NCI-H510A (cell line): Measurements from ENCODE around the gene ADGRF5.
A peak's percentile ranks its signal among the peaks of the same experiment; 100 is the strongest.
"Not testable (repeated sequence)": the region's sequence is repeated elsewhere in the genome, so short reads cannot be mapped to it uniquely, and the experiment has no call there.

Experiments used
- DNase-seq: peaks from one replicate; lab custom pipeline; 2025; lab: John Stamatoyannopoulos, UW

The ADGRF5 gene

DNA sequence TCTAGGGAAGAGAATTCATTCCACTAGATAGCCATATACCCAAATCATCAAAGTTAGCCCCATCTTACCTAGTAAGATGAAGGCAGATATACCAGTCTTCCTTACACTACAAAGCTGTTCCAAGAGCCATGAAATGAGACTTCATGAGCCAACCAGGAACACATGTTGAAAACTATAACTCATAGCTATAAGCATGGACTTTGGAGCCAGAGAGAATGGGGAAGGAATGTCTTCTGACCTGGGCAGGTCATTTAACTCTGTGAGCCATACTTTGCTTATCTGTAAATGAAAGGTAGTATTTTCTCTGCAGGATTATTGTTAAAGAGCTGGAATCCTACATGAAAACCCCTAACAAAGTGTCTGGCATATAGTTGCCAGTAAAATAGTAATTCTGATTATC lies 27.3 kb downstream of the ADGRF5 start:
- no peak for DNase-seq

DNA sequence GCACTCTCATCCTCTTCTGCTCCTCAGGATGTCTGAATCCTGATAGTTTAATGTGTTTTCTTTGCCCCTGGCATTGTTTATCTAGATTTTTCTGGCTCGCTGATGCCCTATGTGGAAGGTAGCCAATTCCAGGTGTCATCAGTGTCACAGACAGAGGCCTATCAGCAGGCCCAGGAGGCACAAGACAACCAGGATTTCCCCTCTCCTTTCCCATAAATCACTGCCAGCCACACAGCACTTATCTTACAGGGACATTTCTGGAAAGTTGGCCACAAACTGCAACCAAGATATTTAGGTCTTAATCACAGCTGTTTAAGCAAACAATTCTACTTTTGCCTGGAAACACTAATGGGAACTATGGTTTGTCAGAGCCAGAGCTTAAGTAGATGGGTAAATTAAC lies 28.1 kb downstream of the ADGRF5 start:
- DNase-seq = no peak

DNA sequence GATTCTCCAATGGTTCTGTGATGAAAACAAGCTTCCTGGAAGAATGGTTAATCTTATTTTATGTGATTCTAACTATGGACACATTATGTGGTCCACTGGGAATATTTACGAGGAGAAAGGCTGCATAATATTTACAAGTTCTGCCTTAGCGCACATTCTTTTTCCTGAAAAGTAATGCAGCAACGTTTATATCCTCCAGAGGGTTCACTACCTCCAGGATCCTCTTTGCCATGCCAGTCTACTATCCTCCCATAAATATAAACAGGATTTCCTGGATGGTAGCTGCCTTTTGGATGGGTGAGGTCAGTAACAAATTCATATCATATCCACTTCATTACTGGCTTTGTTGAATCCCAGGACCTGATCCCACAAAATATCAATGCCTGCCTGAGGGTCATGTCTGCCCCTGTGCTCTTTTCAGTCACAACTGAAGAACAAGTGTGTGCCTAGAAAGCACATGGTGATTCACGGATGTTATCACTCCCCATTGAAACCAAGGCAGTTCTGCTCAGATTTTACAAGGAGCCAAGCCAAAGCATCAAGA lies 30.4 kb downstream of the ADGRF5 start:
- no peak for DNase-seq

DNA sequence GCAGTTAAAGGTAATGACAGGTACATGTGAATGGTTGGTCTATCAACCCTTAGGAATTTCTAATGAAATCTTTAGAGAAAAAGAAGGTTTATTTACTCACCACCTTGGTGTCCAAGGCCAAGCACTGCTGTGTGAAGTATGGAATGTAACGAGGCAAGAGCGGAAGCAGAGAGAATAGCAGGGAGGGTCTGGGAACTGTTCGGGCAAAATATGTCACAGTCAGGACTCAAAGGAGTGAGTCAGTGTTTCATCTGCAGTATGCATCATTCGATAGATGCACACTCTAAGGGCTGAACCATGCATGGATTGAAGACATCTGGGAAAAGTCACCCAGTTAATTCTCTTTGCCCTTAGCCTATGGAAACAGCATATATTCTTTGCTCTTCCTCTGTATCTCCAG lies 33.2 kb downstream of the ADGRF5 start:
- no peak for DNase-seq

DNA sequence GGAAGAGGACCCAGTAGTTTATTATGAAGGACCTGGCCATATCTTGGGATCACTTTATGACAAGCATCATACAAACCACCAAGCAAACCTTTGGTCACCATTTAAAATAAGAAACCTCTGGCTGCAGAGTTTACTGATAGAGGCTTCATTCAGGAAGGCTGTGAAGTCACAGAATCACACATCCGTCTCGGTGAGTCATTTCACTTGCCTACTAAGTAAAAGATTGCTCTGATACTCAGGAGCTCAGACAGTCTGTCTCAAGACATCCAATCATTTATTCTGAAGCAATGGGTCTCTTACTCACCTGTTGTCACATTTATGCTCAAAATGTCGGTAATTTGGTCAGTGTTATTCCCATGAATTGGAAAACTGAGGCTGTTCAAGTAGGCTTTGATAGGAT lies 33.7 kb downstream of the ADGRF5 start:
- DNase-seq = no peak

DNA sequence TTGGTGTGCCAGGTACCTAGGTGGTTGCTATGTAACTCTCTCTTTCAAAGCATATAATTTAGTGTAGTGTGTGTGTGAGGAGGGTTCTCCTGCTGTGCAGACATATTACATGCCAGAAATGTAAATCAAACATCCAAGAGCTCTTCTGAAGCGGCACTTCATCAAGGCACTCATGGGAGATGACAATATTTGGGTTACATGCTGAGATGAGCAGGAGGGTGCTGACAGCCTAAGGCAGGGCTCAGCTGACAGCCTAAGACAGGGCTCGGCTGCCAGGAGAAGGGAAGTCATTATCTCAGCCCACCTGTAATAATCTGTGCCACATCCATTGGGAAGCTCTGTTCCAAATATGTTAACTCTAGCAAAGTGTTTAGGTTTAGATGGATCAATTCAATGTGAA lies 39.1 kb downstream of the ADGRF5 start:
- DNase-seq = peak; percentile 76

DNA sequence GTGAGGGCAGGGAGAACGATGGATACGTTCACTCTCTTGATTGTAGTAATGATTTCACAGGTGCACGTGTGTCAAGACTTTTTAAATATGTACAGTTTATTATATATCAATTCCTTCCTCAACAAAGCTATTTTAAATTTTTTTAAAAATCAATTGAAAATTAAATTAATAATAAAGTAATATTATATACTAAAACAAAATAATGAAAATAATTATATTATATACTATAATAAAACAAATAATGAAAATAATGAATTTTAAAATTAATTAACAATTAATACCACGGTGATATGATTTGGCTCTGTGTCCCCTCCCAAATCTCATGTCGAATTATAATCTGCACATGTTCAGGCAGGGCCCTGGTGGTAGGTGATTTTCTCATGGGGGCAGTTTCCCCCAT lies 42.7 kb downstream of the ADGRF5 start:
- DNase-seq = no peak

DNA sequence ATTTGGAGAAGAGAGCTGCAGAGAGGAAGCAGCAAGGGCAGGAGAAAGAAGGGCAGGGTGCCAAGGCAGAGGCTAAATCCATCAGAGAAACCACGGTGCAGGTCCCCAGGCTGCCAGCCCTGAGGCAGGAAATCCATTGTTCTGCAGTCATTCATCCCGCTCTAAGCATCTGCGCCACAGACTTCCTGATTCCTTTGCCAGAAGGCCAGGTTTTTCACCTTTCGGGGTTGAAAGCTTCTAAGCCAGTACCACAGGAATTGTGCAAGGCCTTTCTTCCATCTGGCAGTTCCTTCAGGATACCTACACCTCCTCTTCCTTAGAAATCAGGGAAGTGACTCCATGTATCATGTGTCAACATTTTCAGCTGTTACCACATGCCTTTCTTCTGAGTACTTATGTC lies 45.6 kb downstream of the ADGRF5 start:
- DNase-seq = peak; percentile 12

DNA sequence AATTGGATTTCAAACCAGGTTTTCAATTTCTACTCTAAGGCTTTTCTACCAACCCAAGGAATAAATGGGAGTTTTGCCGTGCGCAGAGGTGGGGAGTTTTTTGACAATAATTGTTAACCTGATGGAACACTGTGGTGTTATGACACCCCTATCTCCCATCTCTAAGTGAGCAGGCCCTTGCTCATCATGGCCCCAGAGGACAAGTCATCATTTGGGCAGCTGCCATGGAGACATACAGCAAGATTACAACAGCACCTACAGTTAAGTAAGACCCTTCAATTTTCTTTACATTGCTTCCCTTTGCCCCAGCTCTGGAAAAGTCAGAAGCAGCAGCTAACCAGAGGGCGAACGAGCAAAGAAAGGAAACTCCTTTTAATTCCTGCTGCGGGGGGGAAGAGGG lies 54.3 kb downstream of the ADGRF5 start:
- DNase-seq = no peak

DNA sequence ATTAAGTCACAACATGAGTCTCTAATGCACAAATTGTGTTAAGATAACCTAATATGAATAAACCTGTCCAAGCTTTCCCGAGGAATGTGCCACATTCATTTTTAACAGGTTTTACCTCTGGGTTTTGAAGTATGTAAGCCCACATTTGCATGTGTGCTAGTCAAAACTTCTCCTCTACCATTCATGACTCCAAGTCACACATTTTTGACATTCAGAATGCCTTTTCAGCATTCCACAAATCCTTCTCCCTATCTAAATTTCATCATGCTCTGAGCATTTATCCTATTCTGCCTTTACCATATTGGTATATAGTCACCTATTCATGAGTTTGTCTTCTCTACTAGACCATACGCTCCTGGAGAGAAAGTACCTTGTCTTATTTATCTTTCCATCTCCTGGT lies 56.5 kb downstream of the ADGRF5 start:
- no peak for DNase-seq

DNA sequence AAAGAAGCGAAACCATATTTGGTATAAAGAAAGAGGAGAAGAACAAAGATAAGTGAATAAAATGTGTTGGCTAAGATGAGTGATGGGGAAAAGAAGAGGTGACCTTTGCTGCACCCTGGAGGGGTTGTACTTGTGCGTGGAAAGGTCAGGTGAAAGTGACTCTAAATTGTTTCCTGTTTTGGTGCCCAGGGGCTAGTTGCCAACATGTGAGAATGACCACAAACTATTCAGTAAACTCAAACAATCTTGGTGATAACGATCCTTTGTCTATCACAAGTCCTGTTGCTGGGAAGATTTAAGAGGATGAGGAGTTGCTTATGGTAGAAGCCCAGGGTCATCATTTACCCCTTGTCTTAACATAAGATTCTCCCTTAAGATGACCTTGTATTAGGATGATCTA lies 57.9 kb downstream of the ADGRF5 start:
- DNase-seq = no peak

DNA sequence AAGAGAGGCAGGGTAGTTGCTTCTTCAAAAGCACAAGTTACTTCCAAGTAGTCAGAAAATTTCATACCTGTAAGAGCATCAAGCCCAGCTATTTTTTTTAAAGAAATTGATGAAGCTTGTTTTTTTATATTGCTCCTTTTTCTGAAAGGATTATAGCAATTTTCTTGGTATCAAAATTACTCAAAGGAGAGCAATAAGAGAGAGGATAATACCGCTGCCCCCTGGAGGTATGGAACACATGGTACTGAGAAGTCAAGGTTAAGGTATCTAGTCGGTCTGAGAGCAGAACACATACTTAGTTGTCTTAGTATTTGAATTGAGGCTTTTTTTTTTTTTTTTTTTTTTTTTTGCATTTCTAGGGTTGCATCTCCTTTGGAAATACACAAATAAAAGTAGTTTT lies 59.4 kb downstream of the ADGRF5 start:
- DNase-seq = no peak

DNA sequence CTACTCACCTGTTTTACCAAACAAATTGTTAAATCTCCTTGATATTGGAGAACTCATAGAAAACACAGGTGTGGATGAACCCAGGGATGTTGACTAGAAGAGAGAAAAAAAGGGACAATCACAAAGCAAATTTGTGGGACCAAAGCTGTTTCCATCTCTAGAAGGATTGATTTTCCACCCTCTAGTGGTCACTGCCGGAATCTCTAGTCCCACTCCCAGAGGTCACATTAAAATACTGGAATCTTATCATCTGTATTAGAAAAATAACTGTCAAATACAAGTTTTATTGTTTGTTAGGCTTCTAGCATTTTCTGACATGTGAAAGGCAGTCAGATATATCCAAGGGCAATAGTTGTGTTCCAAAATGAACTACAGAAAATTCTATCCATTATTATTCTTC lies 65.8 kb downstream of the ADGRF5 start:
- not testable (repeated sequence) for DNase-seq

DNA sequence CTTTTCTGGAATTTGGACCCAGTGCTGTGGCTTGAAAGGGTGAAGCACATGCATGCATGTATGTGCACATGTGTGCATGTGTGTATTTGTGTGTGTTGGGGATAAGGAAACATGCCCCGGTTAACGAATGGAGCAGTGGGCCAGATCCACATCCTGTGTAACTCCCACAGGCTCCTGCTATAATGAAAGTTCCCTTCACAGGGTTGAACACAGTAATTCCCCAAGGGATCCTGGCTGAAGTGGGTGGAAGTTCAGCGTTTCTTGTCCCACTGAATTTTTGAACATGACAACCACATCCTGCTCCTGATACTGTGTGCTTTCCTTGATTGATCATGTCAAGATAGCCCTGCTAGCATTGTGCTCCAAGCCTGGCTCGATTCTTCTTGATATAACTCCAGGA lies 70.2 kb downstream of the ADGRF5 start:
- not testable (repeated sequence) for DNase-seq

DNA sequence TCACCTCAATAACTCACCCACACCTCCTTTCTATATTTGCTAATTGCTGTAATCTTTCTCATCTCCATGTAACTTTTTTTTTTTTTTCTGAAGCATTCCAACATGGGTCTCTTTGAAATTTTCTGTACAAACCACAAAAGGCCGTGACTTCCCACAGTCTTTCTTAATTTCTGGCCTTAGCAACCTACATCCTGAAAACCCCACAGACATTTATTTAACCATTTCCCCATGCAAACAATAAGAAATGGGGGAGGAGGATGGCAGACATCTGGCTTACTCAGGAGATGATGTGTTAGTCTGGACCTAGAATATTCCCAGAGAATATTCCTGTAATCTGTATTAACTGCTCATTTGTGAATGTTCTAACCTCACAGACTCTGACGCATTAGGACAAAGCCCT lies 70.9 kb downstream of the ADGRF5 start:
- DNase-seq = no peak

DNA sequence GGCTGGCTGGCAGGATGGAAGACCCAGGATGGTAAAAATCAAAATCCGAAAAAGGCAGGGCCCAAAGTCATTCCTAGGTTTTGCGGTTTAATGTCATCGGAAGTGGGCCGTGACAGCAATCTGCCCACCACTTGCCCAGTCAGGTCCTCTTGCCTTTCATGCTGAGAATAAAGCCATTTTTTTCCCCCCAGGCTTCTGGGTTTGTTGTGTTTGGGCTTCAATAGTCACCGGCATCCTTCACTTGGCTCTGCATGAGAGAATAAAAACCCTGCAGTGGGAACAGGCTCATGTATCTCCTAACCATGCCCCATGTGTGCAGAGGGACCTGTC lies 72.4 kb downstream of the ADGRF5 start:
- no peak for DNase-seq

DNA sequence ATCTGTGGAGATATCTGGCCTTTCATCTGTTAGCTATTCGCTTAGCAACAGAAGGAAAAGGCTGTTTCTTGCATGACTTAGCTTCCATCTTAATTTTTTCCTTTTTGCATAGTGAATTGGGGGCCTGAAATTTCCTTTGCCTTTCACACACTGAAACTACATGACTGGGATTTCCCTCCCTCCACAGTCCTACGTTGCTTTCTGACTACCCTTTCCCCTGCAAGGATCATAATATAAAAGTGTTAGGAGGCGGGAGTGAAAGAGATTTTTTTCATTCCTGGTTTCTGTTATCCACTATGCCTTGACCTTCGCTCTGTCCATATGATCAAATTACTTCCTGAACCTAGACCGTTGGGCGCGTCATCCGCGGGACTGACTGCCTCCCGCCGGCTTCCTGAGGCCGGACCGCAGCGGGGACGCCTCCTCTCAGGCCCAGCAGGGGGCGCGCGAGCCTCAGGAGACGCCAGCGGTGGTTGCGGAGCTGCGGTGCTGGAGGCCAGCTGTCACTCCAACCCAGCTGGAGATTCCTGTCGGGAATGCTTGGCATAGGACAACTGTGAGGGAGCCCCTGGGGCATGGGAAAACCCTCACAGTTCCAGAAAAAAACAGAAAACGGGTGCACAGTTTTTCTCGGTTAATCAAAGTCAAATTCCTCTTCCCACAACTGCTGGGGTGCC lies 72.9 kb downstream of the ADGRF5 start:
- peak; percentile 74 for DNase-seq

DNA sequence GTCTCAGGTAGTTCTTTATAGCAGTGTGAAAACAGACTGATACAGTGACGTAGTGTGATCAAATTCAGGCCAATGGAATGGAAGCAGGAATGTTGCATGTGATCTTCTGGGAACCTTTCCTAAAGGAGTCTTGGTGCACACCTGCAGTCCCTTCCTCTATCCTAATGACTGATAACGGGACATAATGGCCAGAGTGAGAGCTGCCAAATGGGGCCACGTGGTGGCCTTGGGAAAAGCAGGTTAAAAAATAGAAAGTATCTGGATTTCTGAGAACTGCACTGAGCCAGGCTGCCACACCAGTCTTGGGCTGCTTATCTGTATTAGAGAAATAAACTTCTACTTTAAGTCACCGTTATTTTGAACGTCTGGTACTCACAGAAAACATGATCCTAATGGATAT lies 76.6 kb downstream of the ADGRF5 start:
- DNase-seq = no peak

DNA sequence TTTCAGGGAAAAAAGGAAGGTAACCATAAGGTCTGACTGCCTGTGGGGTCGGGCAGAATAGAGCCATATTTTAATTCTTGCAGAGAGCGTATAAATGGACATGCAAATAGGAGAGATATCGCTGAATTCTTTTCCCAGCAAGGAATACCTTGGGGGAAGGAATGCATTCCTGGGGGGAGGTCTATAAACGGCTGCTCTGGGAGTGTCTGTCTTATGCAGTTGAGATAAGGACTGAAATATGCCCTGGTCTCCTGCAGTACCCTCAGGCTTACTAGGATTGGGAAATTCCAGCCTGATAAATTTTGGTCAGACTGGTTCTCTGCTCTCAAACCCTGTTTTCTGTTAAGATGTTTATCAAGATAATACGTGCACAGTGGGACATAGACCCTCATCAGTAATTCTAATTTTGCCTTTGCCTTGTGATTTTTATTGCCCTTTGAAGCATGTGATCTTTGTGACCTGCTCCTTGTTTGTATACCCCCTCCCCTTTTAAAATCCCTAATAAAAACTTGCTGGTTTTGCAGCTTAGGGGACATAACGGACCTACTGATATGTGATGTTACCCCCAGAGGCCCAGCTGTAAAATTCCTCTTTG lies 79.4 kb downstream of the ADGRF5 start:
- DNase-seq = not testable (repeated sequence)

DNA sequence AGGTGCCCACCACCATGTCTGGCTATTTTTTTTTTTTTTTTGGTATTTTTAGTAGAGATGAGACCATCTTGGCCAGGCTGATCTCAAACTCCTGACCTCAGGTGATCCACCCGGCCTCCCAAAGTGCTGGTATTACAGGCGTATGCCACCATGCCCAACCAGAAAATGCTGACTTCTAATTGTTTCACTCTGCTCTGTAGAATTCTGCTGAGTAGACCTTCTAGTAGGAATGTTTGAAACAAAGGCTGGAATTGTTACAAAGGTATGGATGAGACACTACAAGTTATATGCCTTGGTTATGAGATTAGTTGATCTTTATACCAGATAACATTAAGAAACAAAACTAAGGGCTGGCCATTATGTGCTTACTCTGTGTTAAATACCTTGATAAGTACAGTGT lies 83.7 kb downstream of the ADGRF5 start:
- DNase-seq = no peak

DNA sequence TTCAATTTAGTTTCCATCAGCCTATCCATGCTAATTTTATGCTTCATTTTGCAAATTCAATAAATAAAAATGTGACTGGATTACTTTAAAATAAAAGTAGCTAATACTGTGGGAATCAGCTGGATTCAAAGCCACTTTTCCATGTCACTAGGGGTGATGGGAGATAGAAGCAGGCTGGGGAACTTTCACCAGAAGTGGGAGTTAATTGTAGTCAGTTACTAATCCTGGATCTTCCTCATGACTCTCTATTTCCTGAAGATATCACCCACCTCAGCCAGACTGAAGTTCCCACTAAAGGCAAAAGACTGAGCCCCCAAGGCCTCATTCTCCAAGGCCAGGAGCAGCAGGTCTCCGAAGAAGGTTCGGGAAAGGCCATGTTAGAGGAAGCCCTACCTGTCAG lies 86.7 kb downstream of the ADGRF5 start:
- DNase-seq = not testable (repeated sequence)

DNA sequence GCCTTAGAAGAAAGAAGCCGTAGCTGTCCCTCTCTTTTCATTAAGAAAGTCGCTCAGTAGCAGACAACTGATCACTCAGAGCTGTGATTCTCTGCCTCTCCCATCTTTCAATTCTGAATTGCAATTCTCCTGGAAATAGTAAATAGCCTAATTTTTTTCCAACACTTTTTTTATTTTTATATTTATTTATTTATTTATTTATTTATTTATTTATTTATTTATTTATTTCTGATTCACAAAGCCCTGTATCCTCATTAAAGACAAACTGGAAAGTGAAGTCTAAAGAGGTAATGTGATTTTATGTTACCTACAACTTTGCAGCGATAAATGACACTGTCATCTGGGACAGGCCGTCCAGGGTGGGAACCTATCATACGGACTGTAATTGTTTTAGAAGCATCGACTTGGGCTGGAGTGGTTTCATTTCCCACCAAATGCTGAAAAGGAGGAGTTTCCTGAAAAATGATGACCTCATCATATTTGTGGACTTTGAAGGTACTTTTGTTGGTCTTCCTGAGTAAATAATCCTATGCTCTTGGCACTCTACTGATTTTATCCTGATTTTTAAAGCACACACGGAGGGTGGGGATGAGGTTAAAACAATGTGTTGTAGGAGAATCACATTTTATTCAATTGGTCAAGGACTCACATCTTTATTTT lies 87.4 kb downstream of the ADGRF5 start:
- not testable (repeated sequence) for DNase-seq

DNA sequence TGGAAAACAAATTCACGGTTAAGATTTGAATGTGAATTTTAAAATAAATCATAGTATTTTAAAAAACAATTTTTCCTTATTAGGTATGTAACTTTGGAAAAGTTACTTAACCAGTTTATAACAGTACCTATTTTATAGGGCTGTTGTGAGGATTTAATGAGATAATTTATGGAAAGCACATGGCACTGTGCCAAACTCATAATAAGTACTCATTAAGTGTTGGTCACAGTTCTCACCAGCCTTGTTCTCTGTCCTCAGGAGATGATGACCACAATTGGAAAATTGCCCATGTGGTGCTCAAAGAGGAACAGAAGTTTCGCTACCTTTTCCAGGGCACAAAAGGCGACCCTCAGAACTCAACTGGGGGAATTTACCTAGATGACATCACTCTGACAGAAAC lies 88.9 kb downstream of the ADGRF5 start:
- DNase-seq = no peak

DNA sequence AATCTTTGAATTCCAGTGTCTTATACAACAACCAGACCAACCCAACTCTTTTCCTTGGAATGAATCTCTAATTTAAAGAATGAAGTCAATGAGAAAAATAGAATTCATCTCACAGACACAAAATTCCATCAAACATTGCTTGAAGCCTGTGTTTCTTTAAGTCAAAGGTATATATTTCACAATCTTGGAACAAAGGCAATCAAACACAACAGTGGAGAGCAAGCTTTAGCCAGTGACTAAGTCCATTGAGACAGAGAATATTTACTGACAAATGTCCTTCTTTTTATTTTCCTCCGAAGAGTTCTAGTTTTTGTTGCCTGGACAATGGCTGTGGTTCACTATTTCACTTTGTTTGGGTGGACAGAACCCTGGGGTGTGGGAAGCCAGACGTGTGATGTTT lies 92.8 kb downstream of the ADGRF5 start:
- no peak for DNase-seq
